CD4-positive, alpha-beta T cell treated with Interleukin-1 beta for 1 hour (primary cell): ENCODE data around the gene PTPRD.

Experiments used
- DNase-seq, 2 donors: peaks; one replicate each; pipeline ENCODE4 v3.0.0-alpha.2; 2020 to 2022

The PTPRD gene

GRCh38 chr9:8337834-8338766, 2274.7 kb downstream of the PTPRD start:
- no peak for DNase-seq

GRCh38 chr9:8332871-8333270, 2279.9 kb downstream of the PTPRD start:
- DNase-seq = no peak

GRCh38 chr9:8332331-8332650, 2280.5 kb downstream of the PTPRD start:
- no peak for DNase-seq

GRCh38 chr9:8331507-8332330, 2281.1 kb downstream of the PTPRD start:
- no peak for DNase-seq

- DNase-seq = no peak
Measured at GRCh38 chr9:8329561-8330283, 2283.1 kb downstream of the PTPRD start.

GRCh38 chr9:8315211-8315610, 2297.6 kb downstream of the PTPRD start:
- no peak for DNase-seq

GRCh38 chr9:8309258-8309657, 2303.5 kb downstream of the PTPRD start:
- DNase-seq = no peak

- DNase-seq = no peak
Measured at GRCh38 chr9:8304720-8305119, 2308.1 kb downstream of the PTPRD start.

- no peak for DNase-seq
Measured at GRCh38 chr9:8301296-8301695, 2311.5 kb downstream of the PTPRD start.

- no peak for DNase-seq
Measured at GRCh38 chr9:8297047-8297446, 2315.8 kb downstream of the PTPRD start.

- no peak for DNase-seq
Measured at GRCh38 chr9:8292657-8293056, 2320.1 kb downstream of the PTPRD start.

GRCh38 chr9:8289681-8290080, 2323.1 kb downstream of the PTPRD start:
- DNase-seq = no peak

GRCh38 chr9:8287970-8288369, 2324.8 kb downstream of the PTPRD start:
- DNase-seq = no peak

- no peak for DNase-seq
Measured at GRCh38 chr9:8287501-8287900, 2325.3 kb downstream of the PTPRD start.

- no peak for DNase-seq
Measured at GRCh38 chr9:8284884-8285283, 2327.9 kb downstream of the PTPRD start.

GRCh38 chr9:8282535-8282934, 2330.3 kb downstream of the PTPRD start:
- no peak for DNase-seq

- no peak for DNase-seq
Measured at GRCh38 chr9:8280811-8281210, 2332.0 kb downstream of the PTPRD start.

GRCh38 chr9:8278048-8278447, 2334.8 kb downstream of the PTPRD start:
- DNase-seq = no peak

- DNase-seq = no peak
Measured at GRCh38 chr9:8270235-8270634, 2342.6 kb downstream of the PTPRD start.

GRCh38 chr9:8268881-8269280, 2343.9 kb downstream of the PTPRD start:
- DNase-seq = no peak

GRCh38 chr9:8268216-8268878, 2344.5 kb downstream of the PTPRD start:
- DNase-seq = no peak

- DNase-seq = no peak
Measured at GRCh38 chr9:8267636-8268035, 2345.2 kb downstream of the PTPRD start.

- no peak for DNase-seq
Measured at GRCh38 chr9:8266861-8267260, 2345.9 kb downstream of the PTPRD start.
